B cell (primary cell): ENCODE data around the gene RAB3B. TPM values are rescaled to one million over a fixed set of nuclear protein-coding genes. Genes with fewer than 3 reads are reported as not detected.

Source experiments
- ATAC-seq: fragments of 200-7000 bp; cut with Tn5 transposase; one replicate; pipeline ENCODE4 v1.10.0; 2021; ENCODE audit warnings: low read depth, mild to moderate bottlenecking, moderate number of reproducible peaks, moderate library complexity
- CTCF ChIA-PET: fragments of 350-600 bp; sonication (Branson Sonifier 250); formaldehyde crosslinking; loops from one replicate; lab custom pipeline; 2021; ENCODE audit warnings: antibody characterized with exemption, inconsistent platforms; lab: Charles Lee
- POLR2A ChIA-PET: fragments of 350-600 bp; sonication (Branson Sonifier 250); formaldehyde crosslinking; loops from one replicate; lab custom pipeline; 2021; ENCODE audit warnings: antibody characterized with exemption; lab: Charles Lee
- DNase-seq: peaks from one replicate; pipeline ENCODE4 v3.0.0; 2013
- H2AFZ ChIP-seq: 2 replicates; pipeline ENCODE4 v1.6.1; 2012; ENCODE audit warnings: mild to moderate bottlenecking, low read depth, low read length; ENCODE audit not compliant: insufficient read depth, poor library complexity, severe bottlenecking
- H3K27ac ChIP-seq, 2 donors: 1 replicate in 1 of 2; 2 replicates in 1 of 2; pipeline ENCODE4 v1.5.1; 2012 to 2013; ENCODE audit warnings: low read length in 2 of 2, mild to moderate bottlenecking in 2 of 2, moderate library complexity in 1 of 2
- H3K27me3 ChIP-seq, 4 experiments: fragments of 200-600 bp in 1 of 4; sonication (generic) in 1 of 4; replicated peaks in 1 of 4; 1 replicate in 2 of 4; 2 replicates in 2 of 4; pipeline versions ENCODE4 v1.6.1 to v1.7.0; 2013 to 2016; ENCODE audit warnings: low read length in 3 of 4, mild to moderate bottlenecking in 2 of 4, mixed read lengths in 1 of 4, moderate library complexity in 1 of 4; ENCODE audit not compliant: insufficient read depth in 4 of 4, control insufficient read depth in 3 of 4; ENCODE audit errors: control extremely low read depth in 1 of 4
- H3K36me3 ChIP-seq, 2 experiments: replicated peaks in 1 of 2; 1 replicate in 1 of 2; 2 replicates in 1 of 2; pipeline versions ENCODE4 v1.6.1 to v1.7.1; 2013; ENCODE audit warnings: low read length in 1 of 2; ENCODE audit not compliant: insufficient read depth in 2 of 2, control insufficient read depth in 1 of 2; ENCODE audit errors: control extremely low read depth in 1 of 2, extremely low read depth in 1 of 2
- H3K4me1 ChIP-seq, 2 donors: fragments of 200-600 bp in 1 of 2; sonication (generic) in 1 of 2; 1 replicate in 1 of 2; 2 replicates in 1 of 2; pipeline versions ENCODE4 v1.5.1 to v1.6.1; 2013 to 2017; ENCODE audit warnings: low read length in 2 of 2; ENCODE audit not compliant: control insufficient read depth in 2 of 2, insufficient read depth in 2 of 2
- H3K4me2 ChIP-seq: replicated peaks from 2 replicates; pipeline ENCODE3; 2012; ENCODE audit warnings: mild to moderate bottlenecking, low read depth, low read length; ENCODE audit not compliant: poor library complexity, severe bottlenecking
- H3K4me3 ChIP-seq, 5 experiments: fragments of 200-600 bp in 1 of 5; sonication (generic) in 1 of 5; 1 replicate in 3 of 5; 2 replicates in 2 of 5; pipeline versions ENCODE4 v1.5.1 to v1.7.0; 2011 to 2016; ENCODE audit warnings: low read length in 4 of 5, mild to moderate bottlenecking in 4 of 5, low read depth in 2 of 5, control low read depth in 1 of 5, moderate library complexity in 1 of 5; ENCODE audit not compliant: insufficient read depth in 1 of 5; ENCODE audit errors: control extremely low read depth in 1 of 5, extremely low read depth in 1 of 5
- H3K79me2 ChIP-seq: fragments of 200-600 bp; sonication (generic); one replicate; pipeline ENCODE4 v1.6.0; 2016; ENCODE audit warnings: low read length; ENCODE audit not compliant: control insufficient read depth, insufficient read depth
- H3K9ac ChIP-seq: fragments of 200-600 bp; sonication (generic); 2 replicates; pipeline ENCODE4 v1.6.1; 2017; ENCODE audit warnings: mild to moderate bottlenecking, low read length, moderate library complexity
- H3K9me3 ChIP-seq, 3 donors: one replicate each; pipeline versions ENCODE4 v1.6.1 to v1.7.1; 2013; ENCODE audit warnings: low read length in 2 of 3; ENCODE audit not compliant: control insufficient read depth in 2 of 3, insufficient read depth in 1 of 3; ENCODE audit errors: control extremely low read depth in 1 of 3
- H4K20me1 ChIP-seq: 2 replicates; pipeline ENCODE4 v1.6.0; 2012; ENCODE audit warnings: mild to moderate bottlenecking, low read length; ENCODE audit not compliant: insufficient read depth, control insufficient read depth, poor library complexity, severe bottlenecking
- H3K27ac Mint-ChIP-seq: one replicate; pipeline ENCODE4 v1.8.0; 2021; ENCODE audit warnings: mixed read lengths
- H3K27me3 Mint-ChIP-seq: one replicate; pipeline ENCODE4 v1.8.0; 2021; ENCODE audit warnings: mixed read lengths
- H3K4me1 Mint-ChIP-seq: one replicate; pipeline ENCODE4 v1.8.0; 2021; ENCODE audit warnings: mixed read lengths
- H3K4me3 Mint-ChIP-seq: one replicate; pipeline ENCODE4 v1.8.0; 2021; ENCODE audit warnings: mixed read lengths
- H3K9me3 Mint-ChIP-seq: one replicate; pipeline ENCODE4 v1.8.0; 2022; ENCODE audit warnings: mixed read lengths; ENCODE audit not compliant: insufficient read depth
- EZH2 ChIP-seq: IDR thresholded peaks from 2 replicates; pipeline ENCODE4 v1.6.1; 2012; ENCODE audit warnings: borderline replicate concordance, low read depth, mild to moderate bottlenecking, moderate library complexity, low read length; ENCODE audit not compliant: insufficient read depth, poor library complexity, severe bottlenecking
- WGBS: methylation state at CpG from one replicate; pipeline ENCODE4 v1.1.5; 2013; ENCODE audit warnings: missing lambda C conversion rate; ENCODE audit not compliant: insufficient coverage; 5-methylcytosine and 5-hydroxymethylcytosine counted together
- intact Hi-C: fragments of 100-400 bp; cut with micrococcal nuclease; formaldehyde crosslinking; loops from one replicate; pipeline ENCODE4 v1.10.0; 2022
- polyA plus RNA-seq: library from polyadenylated mRNA; depleted of rRNA; stranded (reverse); fragments of >200 nt; gene quantifications from 2 replicates; pipeline ENCODE4 v1.2.3, GENCODE V29; 2012
- total RNA-seq, 2 donors: library from RNA; stranded (reverse); fragments of 120-200 nt in 1 of 2; gene quantifications; 1 replicate in 1 of 2; 2 replicates in 1 of 2; pipeline versions ENCODE4 v1.2.3 to v1.2.4, GENCODE V29; 2013 to 2022
- TF ChIP-seq, protein P1 (sequence below): fragments of 200-600 bp; IDR thresholded peaks from one replicate; pipeline ENCODE4 v1.8.0; 2022; ENCODE audit warnings: antibody characterized with exemption, mild to moderate bottlenecking

The RAB3B gene
- total and polyA plus RNA-seq, 2 donors (not counting 1 experiment from before 2014, with no cell fraction given), result 0.02 TPM; not detected in 1

DNA sequence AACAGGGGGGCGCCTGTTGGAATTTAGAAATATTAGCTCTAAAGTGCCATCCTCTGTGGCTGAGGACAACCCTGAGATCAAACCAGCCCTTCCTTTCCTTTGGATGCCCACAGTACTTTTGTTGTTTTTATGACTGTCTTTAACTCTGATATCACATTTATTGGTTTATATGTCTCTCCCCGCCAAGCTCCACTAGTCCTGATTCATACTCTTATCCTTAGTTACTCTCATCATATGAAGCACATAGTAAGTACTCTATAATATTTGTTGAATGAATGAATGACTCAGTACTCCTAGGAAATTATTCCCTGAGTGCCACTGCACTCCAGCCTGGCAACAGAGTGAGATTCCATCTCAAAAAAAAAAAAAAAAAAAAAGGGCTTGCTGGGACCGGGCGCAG lies 89.3 kb downstream of the RAB3B start:
- no peak for DNase-seq
- intact Hi-C loops, result no loop called here
- Histone ChIP-seq H3K79me2 (no peaks in the 10 kb centered on the region), H3K4me1 (no peaks in the 10 kb centered on the region), H3K9me3 (no peaks in the 10 kb centered on the region), H3K27me3 (peaks cover 0 to 9% (median 4%) of the 10 kb centered on the region in 4 experiments), H2AFZ (no peak overlapping the region), H4K20me1 (no peaks in the 10 kb centered on the region), H3K4me2 (no peak overlapping the region), H3K9ac (no peak overlapping the region), H3K4me3 (no peak overlapping the region), H3K27ac (no peak overlapping the region), H3K36me3 (no peaks in the 10 kb centered on the region)
- WGBS, result 100% methylated on average over 1 of the region's 4 CpGs
- Mint-ChIP-seq H3K27ac (no peak overlapping the region), H3K4me1 (peaks cover 2% of the 10 kb centered on the region), H3K9me3 (no peaks in the 10 kb centered on the region), H3K4me3 (no peak overlapping the region), H3K27me3 (peaks cover 33% of the 10 kb centered on the region)
- ChIA-PET POLR2A (interaction anchor here (0.7 kb wide), 1 partner anchor 91 kb away, joined by 3 read pairs; no protein-coding TSS in a partner anchor), CTCF (no interaction called here)
- ATAC-seq, result no peak
- no peak for TF ChIP-seq EZH2
- TF ChIP-seq, protein P1, sequence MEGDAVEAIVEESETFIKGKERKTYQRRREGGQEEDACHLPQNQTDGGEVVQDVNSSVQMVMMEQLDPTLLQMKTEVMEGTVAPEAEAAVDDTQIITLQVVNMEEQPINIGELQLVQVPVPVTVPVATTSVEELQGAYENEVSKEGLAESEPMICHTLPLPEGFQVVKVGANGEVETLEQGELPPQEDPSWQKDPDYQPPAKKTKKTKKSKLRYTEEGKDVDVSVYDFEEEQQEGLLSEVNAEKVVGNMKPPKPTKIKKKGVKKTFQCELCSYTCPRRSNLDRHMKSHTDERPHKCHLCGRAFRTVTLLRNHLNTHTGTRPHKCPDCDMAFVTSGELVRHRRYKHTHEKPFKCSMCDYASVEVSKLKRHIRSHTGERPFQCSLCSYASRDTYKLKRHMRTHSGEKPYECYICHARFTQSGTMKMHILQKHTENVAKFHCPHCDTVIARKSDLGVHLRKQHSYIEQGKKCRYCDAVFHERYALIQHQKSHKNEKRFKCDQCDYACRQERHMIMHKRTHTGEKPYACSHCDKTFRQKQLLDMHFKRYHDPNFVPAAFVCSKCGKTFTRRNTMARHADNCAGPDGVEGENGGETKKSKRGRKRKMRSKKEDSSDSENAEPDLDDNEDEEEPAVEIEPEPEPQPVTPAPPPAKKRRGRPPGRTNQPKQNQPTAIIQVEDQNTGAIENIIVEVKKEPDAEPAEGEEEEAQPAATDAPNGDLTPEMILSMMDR, result no peak

DNA sequence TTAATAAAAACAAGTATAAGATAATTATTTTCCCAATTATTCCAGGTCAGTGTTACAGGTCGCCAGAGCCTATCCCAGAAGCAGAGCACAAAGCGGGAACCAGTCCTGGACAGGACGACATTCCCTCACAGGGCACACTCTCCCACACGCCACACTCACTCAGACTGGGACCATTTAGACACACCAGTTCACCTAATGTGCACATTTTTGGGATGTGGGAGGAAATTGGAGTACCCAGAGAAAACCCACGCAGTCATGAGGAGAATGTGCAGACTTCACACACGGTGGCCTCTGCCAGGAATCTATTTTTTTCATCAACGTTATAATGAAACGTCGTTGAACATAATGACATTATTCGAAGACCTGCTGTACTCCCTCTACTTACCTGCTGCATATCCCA lies 91.5 kb downstream of the RAB3B start:
- Histone ChIP-seq H3K79me2 (no peaks in the 10 kb centered on the region), H3K27ac (no peak overlapping the region), H4K20me1 (no peaks in the 10 kb centered on the region), H3K27me3 (peaks cover 0 to 9% (median 2%) of the 10 kb centered on the region in 4 experiments), H3K4me1 (no peaks in the 10 kb centered on the region), H3K36me3 (no peaks in the 10 kb centered on the region), H3K4me2 (no peak overlapping the region), H3K9ac (no peak overlapping the region), H2AFZ (no peak overlapping the region), H3K9me3 (no peaks in the 10 kb centered on the region), H3K4me3 (no peak overlapping the region)
- DNase-seq (no peak), ATAC-seq (no peak)
- 86% methylated on average over 8 of the region's 10 CpGs for WGBS
- ChIA-PET POLR2A (no interaction called here), CTCF (interaction anchor here (1.2 to 4.4 kb wide), 5 partner anchors 11 to 106 kb away, joined by 3 to 47 read pairs (median 7); no protein-coding TSS in a partner anchor)
- Mint-ChIP-seq H3K4me3 (no peak overlapping the region), H3K4me1 (peaks cover 2% of the 10 kb centered on the region), H3K27ac (no peak overlapping the region), H3K27me3 (peaks cover 49% of the 10 kb centered on the region), H3K9me3 (no peaks in the 10 kb centered on the region)
- intact Hi-C loops, result no loop called here
- TF ChIP-seq, protein P1, result no peak
- no peak for TF ChIP-seq EZH2
